ENCODE measurements around the gene HES7. TPM values are rescaled to one million over a fixed set of nuclear protein-coding genes. Genes with fewer than 3 reads are reported as not detected.

The HES7 gene
- polyA plus RNA-seq, 1 of the 3 experiments (the other 2 are of a cell fraction): 1.2 TPM

DNA sequence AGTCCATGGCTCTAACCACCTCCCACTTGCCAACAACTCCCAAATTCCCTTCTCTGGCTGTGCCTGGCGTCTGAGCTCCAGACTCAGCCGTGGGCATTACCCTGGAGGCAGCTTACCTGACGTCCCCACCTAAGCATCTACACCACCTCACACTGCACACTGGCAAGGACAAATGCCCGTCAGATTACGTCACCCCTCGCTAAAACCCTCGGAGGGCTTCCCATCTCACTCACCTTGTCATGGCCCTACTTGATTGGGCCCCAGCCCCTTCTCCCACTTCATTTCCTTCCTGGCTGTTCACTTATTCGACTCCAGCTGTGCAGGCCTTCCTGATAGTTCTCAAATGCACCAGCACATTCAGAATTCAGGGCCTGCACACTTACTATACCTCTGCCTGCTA lies 19.0 kb downstream of the HES7 start:
- no peaks in the 10 kb centered on the region for H3K9me2 ChIP-seq
- CTCF ChIA-PET: interaction anchor here (0.8 to 3.1 kb wide), 9 partner anchors 11 to 47 kb away, joined by 3 to 33 read pairs (median 6); no protein-coding TSS in a partner anchor
- no peak overlapping the region for H2AFZ ChIP-seq (ENCODE audit: low read depth)
- H3K27ac ChIP-seq (ENCODE audit: low read depth in 2 of 2, low read length in 1 of 2): no peak overlapping the region
- H3K4me1 ChIP-seq (ENCODE audit: control insufficient read depth in 1 of 2, insufficient read depth in 2 of 2, low read depth in 1 of 2, low read length in 1 of 2): no peaks in the 10 kb centered on the region
- POLR2A ChIA-PET: no interaction called here
- H3K9me3 ChIP-seq: no peaks in the 10 kb centered on the region
- H3K9ac ChIP-seq: no peak overlapping the region
- H3K4me3 ChIP-seq (ENCODE audit: low read depth in 2 of 2, low read length in 1 of 2): no peak overlapping the region
- no peaks in the 10 kb centered on the region for H3K79me2 ChIP-seq (ENCODE audit: insufficient read depth)
- no peak for DNase-seq
- no peaks in the 10 kb centered on the region for H3K27me3 ChIP-seq (ENCODE audit: insufficient read depth)
- no peaks in the 10 kb centered on the region for H3K36me3 ChIP-seq (replicated peaks in 1 of 2; ENCODE audit: control insufficient read depth in 1 of 2, insufficient read depth in 2 of 2, low read length in 1 of 2)
- TF ChIP-seq ELF1 (IDR thresholded peaks at IDR 0.05): no peak
- no peak for TF ChIP-seq NRF1 (IDR thresholded peaks at IDR 0.05; ENCODE audit: low read depth, low read length)
- TF ChIP-seq, protein P1, sequence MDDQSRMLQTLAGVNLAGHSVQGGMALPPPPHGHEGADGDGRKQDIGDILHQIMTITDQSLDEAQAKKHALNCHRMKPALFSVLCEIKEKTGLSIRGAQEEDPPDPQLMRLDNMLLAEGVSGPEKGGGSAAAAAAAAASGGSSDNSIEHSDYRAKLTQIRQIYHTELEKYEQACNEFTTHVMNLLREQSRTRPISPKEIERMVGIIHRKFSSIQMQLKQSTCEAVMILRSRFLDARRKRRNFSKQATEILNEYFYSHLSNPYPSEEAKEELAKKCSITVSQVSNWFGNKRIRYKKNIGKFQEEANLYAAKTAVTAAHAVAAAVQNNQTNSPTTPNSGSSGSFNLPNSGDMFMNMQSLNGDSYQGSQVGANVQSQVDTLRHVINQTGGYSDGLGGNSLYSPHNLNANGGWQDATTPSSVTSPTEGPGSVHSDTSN (IDR thresholded peaks at IDR 0.05): no peak
- no peak for TF ChIP-seq FOXJ3 (CRISPR knock-in tag; IDR thresholded peaks at IDR 0.05)
- no peak for TF ChIP-seq CHD2 (IDR thresholded peaks at IDR 0.05; ENCODE audit: low read length, partially characterized antibody)
- no peak for TF ChIP-seq TCF12 (IDR thresholded peaks at IDR 0.05)
- TF ChIP-seq, protein P2, sequence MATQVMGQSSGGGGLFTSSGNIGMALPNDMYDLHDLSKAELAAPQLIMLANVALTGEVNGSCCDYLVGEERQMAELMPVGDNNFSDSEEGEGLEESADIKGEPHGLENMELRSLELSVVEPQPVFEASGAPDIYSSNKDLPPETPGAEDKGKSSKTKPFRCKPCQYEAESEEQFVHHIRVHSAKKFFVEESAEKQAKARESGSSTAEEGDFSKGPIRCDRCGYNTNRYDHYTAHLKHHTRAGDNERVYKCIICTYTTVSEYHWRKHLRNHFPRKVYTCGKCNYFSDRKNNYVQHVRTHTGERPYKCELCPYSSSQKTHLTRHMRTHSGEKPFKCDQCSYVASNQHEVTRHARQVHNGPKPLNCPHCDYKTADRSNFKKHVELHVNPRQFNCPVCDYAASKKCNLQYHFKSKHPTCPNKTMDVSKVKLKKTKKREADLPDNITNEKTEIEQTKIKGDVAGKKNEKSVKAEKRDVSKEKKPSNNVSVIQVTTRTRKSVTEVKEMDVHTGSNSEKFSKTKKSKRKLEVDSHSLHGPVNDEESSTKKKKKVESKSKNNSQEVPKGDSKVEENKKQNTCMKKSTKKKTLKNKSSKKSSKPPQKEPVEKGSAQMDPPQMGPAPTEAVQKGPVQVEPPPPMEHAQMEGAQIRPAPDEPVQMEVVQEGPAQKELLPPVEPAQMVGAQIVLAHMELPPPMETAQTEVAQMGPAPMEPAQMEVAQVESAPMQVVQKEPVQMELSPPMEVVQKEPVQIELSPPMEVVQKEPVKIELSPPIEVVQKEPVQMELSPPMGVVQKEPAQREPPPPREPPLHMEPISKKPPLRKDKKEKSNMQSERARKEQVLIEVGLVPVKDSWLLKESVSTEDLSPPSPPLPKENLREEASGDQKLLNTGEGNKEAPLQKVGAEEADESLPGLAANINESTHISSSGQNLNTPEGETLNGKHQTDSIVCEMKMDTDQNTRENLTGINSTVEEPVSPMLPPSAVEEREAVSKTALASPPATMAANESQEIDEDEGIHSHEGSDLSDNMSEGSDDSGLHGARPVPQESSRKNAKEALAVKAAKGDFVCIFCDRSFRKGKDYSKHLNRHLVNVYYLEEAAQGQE (IDR thresholded peaks at IDR 0.05; ENCODE audit: low read depth, low read length): no peak
- no peak for TF ChIP-seq MEF2A (IDR thresholded peaks at IDR 0.05; ENCODE audit: borderline replicate concordance, low read depth)
- TF ChIP-seq FOSL2 (IDR thresholded peaks at IDR 0.05; ENCODE audit: borderline replicate concordance, low read depth): no peak
- TF ChIP-seq RCOR1 (IDR thresholded peaks at IDR 0.05; ENCODE audit: low read length): no peak
- TF ChIP-seq, protein P3, sequence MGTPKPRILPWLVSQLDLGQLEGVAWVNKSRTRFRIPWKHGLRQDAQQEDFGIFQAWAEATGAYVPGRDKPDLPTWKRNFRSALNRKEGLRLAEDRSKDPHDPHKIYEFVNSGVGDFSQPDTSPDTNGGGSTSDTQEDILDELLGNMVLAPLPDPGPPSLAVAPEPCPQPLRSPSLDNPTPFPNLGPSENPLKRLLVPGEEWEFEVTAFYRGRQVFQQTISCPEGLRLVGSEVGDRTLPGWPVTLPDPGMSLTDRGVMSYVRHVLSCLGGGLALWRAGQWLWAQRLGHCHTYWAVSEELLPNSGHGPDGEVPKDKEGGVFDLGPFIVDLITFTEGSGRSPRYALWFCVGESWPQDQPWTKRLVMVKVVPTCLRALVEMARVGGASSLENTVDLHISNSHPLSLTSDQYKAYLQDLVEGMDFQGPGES (IDR thresholded peaks at IDR 0.05; ENCODE audit: low read depth, low read length): no peak
- TF ChIP-seq FOXM1 (IDR thresholded peaks at IDR 0.05; ENCODE audit: low read depth): no peak
- no peak for TF ChIP-seq TAF1 (IDR thresholded peaks at IDR 0.05; ENCODE audit: borderline replicate concordance, low read depth, low read length)
- no peak overlapping the region for H3K4me2 ChIP-seq
- no peaks in the 10 kb centered on the region for H3F3A ChIP-seq (replicated peaks; ENCODE audit: insufficient read depth)
- H4K20me1 ChIP-seq (ENCODE audit: insufficient read depth): no peaks in the 10 kb centered on the region
- WGBS (ENCODE audit: low lambda C conversion rate): 71% methylated on average over 8 of the region's 8 CpGs

All from SK-N-SH (cell line).